Mammary epithelial cell (primary cell): Measurements from ENCODE around the gene ISCA1.

ENCODE experiments used
- EZH2 ChIP-seq: IDR thresholded peaks from 2 replicates; pipeline ENCODE4 v1.6.1; 2012; ENCODE audit warnings: low read length, inconsistent platforms, borderline replicate concordance
- TF ChIP-seq, protein P1 (sequence below), 2 donors: IDR thresholded peaks in 1 of 2; conservative IDR thresholded peaks in 1 of 2; 2 replicates each; pipeline ENCODE4 v1.5.1; 2011 to 2012; ENCODE audit warnings: inconsistent platforms in 2 of 2, low read length in 2 of 2, mild to moderate bottlenecking in 2 of 2, control low read depth in 1 of 2, low read depth in 1 of 2; ENCODE audit not compliant: insufficient read depth in 1 of 2; ENCODE audit errors: extremely low read depth in 1 of 2

DNA sequence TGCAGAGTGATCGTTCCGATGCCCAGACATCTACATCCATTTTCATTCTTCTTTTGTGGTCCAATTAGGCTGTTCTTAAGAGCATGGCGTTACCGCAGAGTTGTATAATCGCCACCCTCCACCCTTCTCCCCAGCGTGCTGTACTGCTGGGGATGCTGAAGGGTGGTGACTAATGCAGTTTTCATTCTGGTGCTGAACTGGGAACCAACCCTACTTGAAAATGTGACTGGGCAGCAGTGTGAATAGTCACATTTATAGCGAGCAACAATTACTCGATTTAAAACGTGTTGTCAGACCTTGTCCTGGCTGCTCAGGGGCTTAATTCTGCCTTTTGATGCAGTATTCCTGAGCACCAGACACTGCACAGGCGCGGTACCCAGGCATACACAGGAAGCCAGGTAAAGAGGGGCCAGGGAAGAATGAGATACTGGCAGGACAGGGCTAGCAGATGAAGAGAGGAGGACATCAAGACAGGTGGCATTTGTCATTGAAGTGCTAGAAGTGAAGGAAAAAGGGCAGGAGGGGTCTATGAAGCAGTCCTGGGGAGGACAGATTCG lies 719 bp upstream of the ISCA1 start:
- TF ChIP-seq, protein P1, sequence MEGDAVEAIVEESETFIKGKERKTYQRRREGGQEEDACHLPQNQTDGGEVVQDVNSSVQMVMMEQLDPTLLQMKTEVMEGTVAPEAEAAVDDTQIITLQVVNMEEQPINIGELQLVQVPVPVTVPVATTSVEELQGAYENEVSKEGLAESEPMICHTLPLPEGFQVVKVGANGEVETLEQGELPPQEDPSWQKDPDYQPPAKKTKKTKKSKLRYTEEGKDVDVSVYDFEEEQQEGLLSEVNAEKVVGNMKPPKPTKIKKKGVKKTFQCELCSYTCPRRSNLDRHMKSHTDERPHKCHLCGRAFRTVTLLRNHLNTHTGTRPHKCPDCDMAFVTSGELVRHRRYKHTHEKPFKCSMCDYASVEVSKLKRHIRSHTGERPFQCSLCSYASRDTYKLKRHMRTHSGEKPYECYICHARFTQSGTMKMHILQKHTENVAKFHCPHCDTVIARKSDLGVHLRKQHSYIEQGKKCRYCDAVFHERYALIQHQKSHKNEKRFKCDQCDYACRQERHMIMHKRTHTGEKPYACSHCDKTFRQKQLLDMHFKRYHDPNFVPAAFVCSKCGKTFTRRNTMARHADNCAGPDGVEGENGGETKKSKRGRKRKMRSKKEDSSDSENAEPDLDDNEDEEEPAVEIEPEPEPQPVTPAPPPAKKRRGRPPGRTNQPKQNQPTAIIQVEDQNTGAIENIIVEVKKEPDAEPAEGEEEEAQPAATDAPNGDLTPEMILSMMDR (conservative IDR thresholded peaks at IDR 0.05 in 1 of 2, IDR thresholded peaks at IDR 0.05 in 1 of 2; ENCODE audit: extremely low read depth in 1 of 2, insufficient read depth in 1 of 2, low read depth in 1 of 2, low read length in 2 of 2), result no peak
- no peak for TF ChIP-seq EZH2
